ENCODE data around the gene PRCD. TPM values are rescaled to one million over a fixed set of nuclear protein-coding genes. Genes with fewer than 3 reads are reported as not detected.

The PRCD gene
- total and polyA plus RNA-seq, 2 donors (not counting 1 experiment from before 2014, with no cell fraction given), result 18.0 to 30.6 TPM

DNA sequence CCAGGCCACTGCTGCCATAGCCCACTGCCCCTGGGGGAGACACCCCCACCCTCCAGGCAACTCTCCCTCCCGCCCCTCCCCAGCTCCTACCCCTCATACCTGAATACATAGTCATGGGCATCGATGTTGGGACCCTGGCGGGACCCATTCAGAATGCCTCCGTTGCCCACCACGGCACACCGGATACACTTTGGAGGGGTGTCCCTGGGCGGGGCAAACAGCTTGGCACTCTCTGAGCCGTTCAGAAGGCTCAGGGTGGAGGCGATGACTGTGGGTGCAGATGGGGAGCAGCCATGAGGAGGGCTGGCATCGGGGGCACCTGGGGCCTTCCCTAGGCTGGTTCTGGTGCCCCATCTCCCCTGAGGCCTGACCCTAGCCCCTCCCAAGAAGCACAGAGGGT lies 33.3 kb downstream of the PRCD start:
- H3K4me2 ChIP-seq (replicated peaks; ENCODE audit: low read depth, low read length, poor library complexity, severe bottlenecking), result no peak overlapping the region
- H3K36me3 ChIP-seq (replicated peaks in 1 of 2; ENCODE audit: control extremely low read depth in 1 of 2, control insufficient read depth in 1 of 2, extremely low read depth in 1 of 2, insufficient read depth in 2 of 2, low read length in 1 of 2), result no peaks in the 10 kb centered on the region
- CTCF ChIA-PET, result interaction anchor here (0.5 kb wide), 1 partner anchor 9 kb away, joined by 3 read pairs; no protein-coding TSS in a partner anchor
- WGBS (ENCODE audit: insufficient coverage), result 100% methylated on average over 7 of the region's 10 CpGs
- no peak for DNase-seq
- H3K9me3 ChIP-seq (ENCODE audit: control extremely low read depth in 1 of 3, control insufficient read depth in 2 of 3, insufficient read depth in 1 of 3, low read length in 2 of 3), result no peaks in the 10 kb centered on the region
- TF ChIP-seq, protein P1, sequence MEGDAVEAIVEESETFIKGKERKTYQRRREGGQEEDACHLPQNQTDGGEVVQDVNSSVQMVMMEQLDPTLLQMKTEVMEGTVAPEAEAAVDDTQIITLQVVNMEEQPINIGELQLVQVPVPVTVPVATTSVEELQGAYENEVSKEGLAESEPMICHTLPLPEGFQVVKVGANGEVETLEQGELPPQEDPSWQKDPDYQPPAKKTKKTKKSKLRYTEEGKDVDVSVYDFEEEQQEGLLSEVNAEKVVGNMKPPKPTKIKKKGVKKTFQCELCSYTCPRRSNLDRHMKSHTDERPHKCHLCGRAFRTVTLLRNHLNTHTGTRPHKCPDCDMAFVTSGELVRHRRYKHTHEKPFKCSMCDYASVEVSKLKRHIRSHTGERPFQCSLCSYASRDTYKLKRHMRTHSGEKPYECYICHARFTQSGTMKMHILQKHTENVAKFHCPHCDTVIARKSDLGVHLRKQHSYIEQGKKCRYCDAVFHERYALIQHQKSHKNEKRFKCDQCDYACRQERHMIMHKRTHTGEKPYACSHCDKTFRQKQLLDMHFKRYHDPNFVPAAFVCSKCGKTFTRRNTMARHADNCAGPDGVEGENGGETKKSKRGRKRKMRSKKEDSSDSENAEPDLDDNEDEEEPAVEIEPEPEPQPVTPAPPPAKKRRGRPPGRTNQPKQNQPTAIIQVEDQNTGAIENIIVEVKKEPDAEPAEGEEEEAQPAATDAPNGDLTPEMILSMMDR (IDR thresholded peaks at IDR 0.05), result no peak
- TF ChIP-seq EZH2 (IDR thresholded peaks at IDR 0.05; ENCODE audit: borderline replicate concordance, insufficient read depth, low read depth, low read length, poor library complexity, severe bottlenecking), result no peak
- H3K9ac ChIP-seq (ENCODE audit: low read length), result no peak overlapping the region
- Mint-ChIP-seq H3K27ac (no peak overlapping the region), H3K9me3 (ENCODE audit: insufficient read depth) (no peaks in the 10 kb centered on the region), H3K4me1 (peaks cover 7% of the 10 kb centered on the region), H3K4me3 (no peak overlapping the region), H3K27me3 (no peaks in the 10 kb centered on the region)
- intact Hi-C loops (cut with micrococcal nuclease), result no loop called here
- POLR2A ChIA-PET, result interaction anchor here (0.6 kb wide), 1 partner anchor 224 kb away, joined by 5 read pairs; no protein-coding TSS in a partner anchor
- ATAC-seq (ENCODE audit: low read depth), result no peak
- H3K27ac ChIP-seq (ENCODE audit: low read length in 2 of 2), result no peak overlapping the region
- peaks cover 7 to 11% of the 10 kb centered on the region in 2 donors for H3K4me1 ChIP-seq (ENCODE audit: control insufficient read depth in 2 of 2, insufficient read depth in 2 of 2, low read length in 2 of 2)
- no peaks in the 10 kb centered on the region for H3K79me2 ChIP-seq (ENCODE audit: control insufficient read depth, insufficient read depth, low read length)
- H2AFZ ChIP-seq (ENCODE audit: insufficient read depth, low read depth, low read length, poor library complexity, severe bottlenecking), result no peak overlapping the region
- no peaks in the 10 kb centered on the region for H3K27me3 ChIP-seq (replicated peaks in 1 of 4; ENCODE audit: control extremely low read depth in 1 of 4, control insufficient read depth in 3 of 4, insufficient read depth in 4 of 4, low read length in 3 of 4)
- no peak overlapping the region for H3K4me3 ChIP-seq (ENCODE audit: control extremely low read depth in 1 of 5, extremely low read depth in 1 of 5, insufficient read depth in 1 of 5, low read depth in 2 of 5, low read length in 4 of 5)
- H4K20me1 ChIP-seq (ENCODE audit: control insufficient read depth, insufficient read depth, low read length, poor library complexity, severe bottlenecking), result no peaks in the 10 kb centered on the region

DNA sequence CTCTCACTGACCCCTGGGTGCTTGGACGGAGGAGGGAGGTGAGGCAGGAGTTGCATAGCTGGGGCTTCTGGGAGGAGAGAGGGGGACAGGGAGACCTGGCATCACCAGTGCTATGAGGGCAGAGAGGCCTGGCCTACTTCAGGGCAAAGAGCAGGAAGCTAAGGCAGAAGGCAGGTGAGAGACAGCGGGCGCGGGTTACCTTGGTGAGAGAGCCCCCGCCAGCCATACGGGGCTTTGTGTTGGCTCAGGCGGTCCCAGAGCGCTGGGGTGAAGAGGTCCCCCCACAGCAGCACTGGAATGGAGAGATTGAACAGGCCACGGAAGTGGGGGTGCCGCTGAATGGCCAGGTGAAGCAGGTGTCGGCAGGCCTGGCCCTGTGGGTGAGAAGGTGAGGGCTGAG lies 34.3 kb downstream of the PRCD start:
- CTCF ChIA-PET, result no interaction called here
- ATAC-seq (ENCODE audit: low read depth), result no peak
- POLR2A ChIA-PET, result no interaction called here
- H4K20me1 ChIP-seq (ENCODE audit: control insufficient read depth, insufficient read depth, low read length, poor library complexity, severe bottlenecking), result no peaks in the 10 kb centered on the region
- H3K9me3 ChIP-seq (ENCODE audit: control extremely low read depth in 1 of 3, control insufficient read depth in 2 of 3, insufficient read depth in 1 of 3, low read length in 2 of 3), result no peaks in the 10 kb centered on the region
- Mint-ChIP-seq H3K27me3 (no peaks in the 10 kb centered on the region), H3K4me1 (no peaks in the 10 kb centered on the region), H3K4me3 (no peak overlapping the region), H3K9me3 (ENCODE audit: insufficient read depth) (no peaks in the 10 kb centered on the region), H3K27ac (no peak overlapping the region)
- H3K4me1 ChIP-seq (ENCODE audit: control insufficient read depth in 2 of 2, insufficient read depth in 2 of 2, low read length in 2 of 2), result peaks cover 0 to under 1% of the 10 kb centered on the region in 2 donors
- no peaks in the 10 kb centered on the region for H3K79me2 ChIP-seq (ENCODE audit: control insufficient read depth, insufficient read depth, low read length)
- H3K4me3 ChIP-seq (ENCODE audit: control extremely low read depth in 1 of 5, extremely low read depth in 1 of 5, insufficient read depth in 1 of 5, low read depth in 2 of 5, low read length in 4 of 5), result no peak overlapping the region
- no peak overlapping the region for H3K9ac ChIP-seq (ENCODE audit: low read length)
- no peak overlapping the region for H2AFZ ChIP-seq (ENCODE audit: insufficient read depth, low read depth, low read length, poor library complexity, severe bottlenecking)
- 96% methylated on average over 10 of the region's 11 CpGs for WGBS (ENCODE audit: insufficient coverage)
- no peak for DNase-seq
- H3K36me3 ChIP-seq (replicated peaks in 1 of 2; ENCODE audit: control extremely low read depth in 1 of 2, control insufficient read depth in 1 of 2, extremely low read depth in 1 of 2, insufficient read depth in 2 of 2, low read length in 1 of 2), result no peaks in the 10 kb centered on the region
- TF ChIP-seq EZH2 (IDR thresholded peaks at IDR 0.05; ENCODE audit: borderline replicate concordance, insufficient read depth, low read depth, low read length, poor library complexity, severe bottlenecking), result no peak
- TF ChIP-seq, protein P1 (IDR thresholded peaks at IDR 0.05), result no peak
- no peak overlapping the region for H3K4me2 ChIP-seq (replicated peaks; ENCODE audit: low read depth, low read length, poor library complexity, severe bottlenecking)
- intact Hi-C loops (cut with micrococcal nuclease), result no loop called here
- H3K27ac ChIP-seq (ENCODE audit: low read length in 2 of 2), result no peak overlapping the region
- H3K27me3 ChIP-seq (replicated peaks in 1 of 4; ENCODE audit: control extremely low read depth in 1 of 4, control insufficient read depth in 3 of 4, insufficient read depth in 4 of 4, low read length in 3 of 4), result no peaks in the 10 kb centered on the region
